ENCODE data around the gene TMEM179.
A peak's percentile ranks its signal among the peaks of the same experiment; 100 is the strongest.
"Not testable (repeated sequence)": the region's sequence is repeated elsewhere in the genome, so short reads cannot be mapped to it uniquely, and the experiment has no call there.

Gene TMEM179
- 0 to 0.21 (median 0) reads per million in 9 experiments for total RNA-seq

GRCh38 chr14:104604458-104605449 is at the start of gene TMEM179:
Gene TMEM179 (minus strand): TSS chr14:104604772. CDS start chr14:104604741, 31 bp downstream.
- Mint-ChIP-seq H3K36me3 (ENCODE audit: insufficient read depth) (no peaks in the 10 kb centered on the region), H3K4me3 (peak within 1 kb of the TSS in 1 of 2 donors; percentile 6), H3K9me3 (no peaks in the 10 kb centered on the region), H3K4me1 (ENCODE audit: low read depth in 2 of 2) (peaks cover 0 to 7% of the 10 kb centered on the region in 2 donors), H3K27ac (no peak within 1 kb of the TSS), H3K27me3 (peaks cover 57 to 92% of the 10 kb centered on the region in 2 donors)
- ATAC-seq (replicated peaks), result no peak
- no peak for DNase-seq

- H3K9me3 Mint-ChIP-seq, result no peaks in the 10 kb centered on the region
- no peak overlapping the region for H3K27ac Mint-ChIP-seq
- DNase-seq (no peak), ATAC-seq (replicated peaks) (no peak)
- no peaks in the 10 kb centered on the region for H3K36me3 Mint-ChIP-seq (ENCODE audit: insufficient read depth)
- H3K27me3 Mint-ChIP-seq, result peaks cover 15 to 41% of the 10 kb centered on the region in 2 donors
- peaks cover 0 to 2% of the 10 kb centered on the region in 2 donors for H3K4me1 Mint-ChIP-seq (ENCODE audit: low read depth in 2 of 2)
- no peak overlapping the region for H3K4me3 Mint-ChIP-seq
Observed at GRCh38 chr14:104654119-104654518, 49.5 kb upstream of the TMEM179 start.

- not testable (repeated sequence) for DNase-seq; H3K36me3 Mint-ChIP-seq (ENCODE audit: insufficient read depth); H3K27ac Mint-ChIP-seq; H3K4me3 Mint-ChIP-seq; ATAC-seq (replicated peaks); H3K4me1 Mint-ChIP-seq (ENCODE audit: low read depth in 2 of 2); H3K9me3 Mint-ChIP-seq
- H3K27me3 Mint-ChIP-seq, result peaks cover 15 to 37% of the 10 kb centered on the region in 2 donors
Observed at GRCh38 chr14:104653130-104653920, 48.8 kb upstream of the TMEM179 start.

DNA sequence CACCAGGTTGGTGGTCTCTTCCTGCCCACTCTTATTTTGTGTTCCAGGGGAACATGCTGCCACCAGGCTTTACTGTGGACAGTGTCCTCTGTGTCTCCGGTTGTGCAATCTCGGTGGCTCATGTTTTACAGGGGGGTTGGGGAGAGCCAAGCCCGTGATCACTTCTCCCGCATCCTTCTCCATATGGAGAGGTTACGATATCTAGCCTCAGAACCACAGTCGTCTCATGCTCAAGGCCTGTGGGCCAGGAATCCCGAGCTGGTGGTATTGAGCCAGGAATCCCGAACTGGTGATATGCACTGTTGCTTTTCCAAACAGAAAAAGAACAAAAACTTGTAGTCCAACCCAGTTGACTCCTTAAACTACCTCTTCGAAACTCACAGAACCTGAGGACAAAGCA is 47.8 kb upstream of the TMEM179 start:
- no peaks in the 10 kb centered on the region for H3K36me3 Mint-ChIP-seq (ENCODE audit: insufficient read depth)
- no peak for DNase-seq
- peaks cover 15 to 37% of the 10 kb centered on the region in 2 donors for H3K27me3 Mint-ChIP-seq
- no peak overlapping the region for H3K27ac Mint-ChIP-seq
- no peak overlapping the region for H3K4me3 Mint-ChIP-seq
- ATAC-seq (replicated peaks), result no peak
- no peaks in the 10 kb centered on the region for H3K9me3 Mint-ChIP-seq
- peaks cover 0 to 2% of the 10 kb centered on the region in 2 donors for H3K4me1 Mint-ChIP-seq (ENCODE audit: low read depth in 2 of 2)

DNA sequence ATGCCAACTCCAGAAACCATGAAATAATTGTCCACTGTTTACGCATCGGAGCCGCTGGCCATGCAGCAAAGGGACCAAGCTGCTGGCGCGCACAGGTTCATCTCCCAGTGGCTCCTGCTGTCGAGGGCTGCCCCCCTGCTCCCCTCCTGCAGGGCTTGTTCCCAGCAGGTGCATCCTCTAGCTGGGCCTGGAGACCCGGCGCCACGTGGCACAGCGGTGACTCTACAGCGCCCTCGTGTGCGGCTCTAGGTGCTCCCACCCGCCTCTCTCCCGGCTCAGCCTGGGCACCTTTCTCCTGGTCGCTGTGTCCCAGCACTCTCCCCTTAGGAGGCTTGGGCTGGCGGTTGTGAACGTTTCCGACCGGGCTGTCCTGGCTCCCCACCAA is 47.3 kb upstream of the TMEM179 start:
- H3K27ac Mint-ChIP-seq, result no peak overlapping the region
- peaks cover 15 to 37% of the 10 kb centered on the region in 2 donors for H3K27me3 Mint-ChIP-seq
- H3K4me3 Mint-ChIP-seq, result no peak overlapping the region
- H3K36me3 Mint-ChIP-seq (ENCODE audit: insufficient read depth), result no peaks in the 10 kb centered on the region
- peaks cover 0 to 2% of the 10 kb centered on the region in 2 donors for H3K4me1 Mint-ChIP-seq (ENCODE audit: low read depth in 2 of 2)
- no peaks in the 10 kb centered on the region for H3K9me3 Mint-ChIP-seq
- ATAC-seq (replicated peaks) (no peak), DNase-seq (no peak)

DNA sequence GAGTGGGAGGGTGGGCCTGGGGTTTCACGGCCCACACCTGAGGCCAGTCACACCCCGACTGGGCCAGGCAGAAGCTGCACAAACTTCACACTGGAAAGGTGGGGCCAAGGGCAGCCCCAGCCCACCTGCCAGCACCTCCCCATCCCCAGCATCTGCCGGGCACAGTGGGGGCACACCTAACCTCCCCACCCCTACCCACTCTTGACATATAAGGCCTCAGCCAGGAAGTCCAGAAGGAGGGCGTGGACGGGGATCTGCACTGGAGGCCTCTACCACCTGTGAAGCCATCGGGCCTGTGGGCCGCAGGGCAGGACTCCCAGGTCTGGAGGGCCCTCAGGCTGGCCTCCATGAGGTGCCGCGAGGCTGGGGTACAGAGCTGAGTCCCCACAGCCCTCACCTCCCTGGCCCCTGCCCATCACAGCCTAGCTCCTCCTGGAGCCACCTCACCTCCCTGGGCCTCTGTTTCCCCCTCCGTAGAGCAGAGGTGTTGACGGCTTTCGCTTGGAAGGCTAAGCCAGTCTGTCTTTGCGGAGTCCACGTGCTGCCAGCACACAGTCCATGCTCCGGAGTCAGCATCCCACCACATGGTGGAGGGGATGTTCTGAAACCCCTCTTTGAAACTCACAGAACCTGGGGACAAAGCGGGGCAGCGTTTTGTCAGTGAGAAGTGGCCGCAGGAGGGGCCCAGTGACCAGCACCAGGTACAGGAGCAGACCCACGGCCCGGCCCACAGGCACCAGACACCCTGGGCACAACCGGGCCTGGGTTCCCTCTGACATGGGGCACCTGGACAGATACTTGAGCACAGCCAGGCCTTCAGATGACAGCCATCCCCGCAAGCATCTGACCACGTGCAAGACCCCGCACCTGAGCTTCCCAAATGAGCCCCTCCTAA is 46.7 kb upstream of the TMEM179 start:
- H3K9me3 Mint-ChIP-seq, result no peaks in the 10 kb centered on the region
- no peak overlapping the region for H3K4me3 Mint-ChIP-seq
- no peak overlapping the region for H3K27ac Mint-ChIP-seq
- H3K4me1 Mint-ChIP-seq (ENCODE audit: low read depth in 2 of 2), result peaks cover 0 to 2% of the 10 kb centered on the region in 2 donors
- no peak for DNase-seq
- no peak for ATAC-seq (replicated peaks)
- peaks cover 14 to 36% of the 10 kb centered on the region in 2 donors for H3K27me3 Mint-ChIP-seq
- H3K36me3 Mint-ChIP-seq (ENCODE audit: insufficient read depth), result no peaks in the 10 kb centered on the region

DNA sequence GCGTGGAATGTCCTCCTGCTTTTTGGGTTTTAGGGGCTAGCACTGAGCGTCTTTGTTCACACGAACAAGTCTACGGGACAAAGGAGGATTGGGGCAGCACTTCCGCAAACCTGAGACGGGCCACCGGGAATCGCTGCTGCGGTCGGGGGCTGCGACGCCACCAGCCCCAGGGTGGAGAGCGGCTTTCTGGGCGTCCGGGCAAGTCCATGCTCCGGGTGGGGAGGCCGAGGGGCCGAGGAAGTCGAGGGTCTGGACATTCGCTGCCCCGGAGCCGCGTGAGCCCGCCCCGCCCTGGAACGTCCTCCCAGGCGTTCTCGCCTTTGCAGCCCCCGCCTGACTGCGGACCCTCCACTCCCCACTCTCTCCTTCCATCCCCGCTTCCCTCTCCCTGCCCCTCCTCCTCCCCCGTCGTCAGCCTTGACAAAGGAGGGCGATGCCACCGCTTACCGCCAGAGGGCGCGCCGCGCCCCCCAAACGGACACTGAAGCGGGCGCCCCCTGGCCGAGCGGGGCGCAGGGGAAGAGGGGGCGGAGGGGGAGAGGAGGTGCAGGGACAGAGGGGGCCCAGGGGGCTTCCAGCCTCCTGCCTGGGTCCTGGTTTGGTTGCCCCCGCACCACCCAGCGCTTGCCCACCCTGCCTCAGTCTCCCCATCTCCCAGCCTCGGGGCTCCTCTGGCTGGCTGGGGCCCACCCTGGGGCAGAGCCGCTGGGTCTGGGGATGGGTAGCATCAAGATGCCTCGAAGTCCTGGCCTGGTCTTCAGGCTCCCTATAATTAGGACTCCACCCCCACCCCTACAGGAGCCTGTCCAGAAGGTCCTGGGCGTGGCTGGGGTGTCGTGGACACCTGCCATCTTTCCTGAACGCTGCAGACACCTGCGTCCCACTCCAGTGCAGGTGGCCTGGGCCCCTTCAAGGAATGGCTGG is 45.7 kb upstream of the TMEM179 start:
- ATAC-seq (replicated peaks) (peak; percentile 66), DNase-seq (peak; percentile 55 to 66 (median 65))
- Mint-ChIP-seq H3K4me3 (peak overlapping the region in 1 of 2 donors; percentile 49), H3K27ac (no peak overlapping the region), H3K27me3 (peaks cover 7 to 34% of the 10 kb centered on the region in 2 donors), H3K4me1 (ENCODE audit: low read depth in 2 of 2) (peaks cover 0 to 2% of the 10 kb centered on the region in 2 donors), H3K9me3 (no peaks in the 10 kb centered on the region), H3K36me3 (ENCODE audit: insufficient read depth) (no peaks in the 10 kb centered on the region)

DNA sequence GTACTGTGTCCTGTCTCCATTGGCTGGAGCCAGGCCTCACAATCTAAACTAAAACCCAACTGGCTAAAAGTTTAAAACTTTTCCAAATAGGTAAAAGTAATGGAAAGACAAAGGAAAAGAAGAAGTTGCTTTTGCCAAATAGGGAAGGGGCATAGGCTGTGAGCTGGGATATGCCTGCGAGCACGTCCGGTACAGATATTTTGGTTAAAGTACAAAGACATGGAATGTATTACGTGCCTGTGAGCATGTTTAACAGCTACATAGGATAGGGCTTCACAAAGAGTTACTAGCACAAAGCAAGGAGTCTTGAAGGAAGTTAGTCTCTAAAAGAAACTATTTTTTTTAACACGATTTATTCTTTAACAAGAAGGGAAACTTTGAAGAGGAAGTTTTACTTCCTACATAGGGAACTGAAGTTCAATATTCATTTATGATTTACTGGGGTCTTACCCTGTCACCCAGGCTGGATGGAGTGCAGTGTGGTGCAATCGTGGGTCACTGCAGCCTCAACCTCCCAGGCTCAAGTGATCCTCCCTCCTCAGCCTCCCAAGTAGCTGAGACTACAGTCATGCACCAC is 43.0 kb upstream of the TMEM179 start:
- DNase-seq, result no peak
- Mint-ChIP-seq H3K36me3 (ENCODE audit: insufficient read depth) (no peaks in the 10 kb centered on the region), H3K4me1 (ENCODE audit: low read depth in 2 of 2) (peaks cover 0 to 2% of the 10 kb centered on the region in 2 donors), H3K9me3 (peaks cover 0 to 1% of the 10 kb centered on the region in 2 donors), H3K27ac (no peak overlapping the region), H3K27me3 (peaks cover 16 to 43% of the 10 kb centered on the region in 2 donors), H3K4me3 (no peak overlapping the region)
- no peak for ATAC-seq (replicated peaks)

GRCh38 chr14:104644656-104645378 is 40.2 kb upstream of the TMEM179 start:
- H3K4me3 Mint-ChIP-seq, result no peak overlapping the region
- H3K36me3 Mint-ChIP-seq (ENCODE audit: insufficient read depth), result no peaks in the 10 kb centered on the region
- ATAC-seq (replicated peaks) (no peak), DNase-seq (no peak)
- H3K9me3 Mint-ChIP-seq, result peaks cover 0 to 1% of the 10 kb centered on the region in 2 donors
- H3K27me3 Mint-ChIP-seq, result peaks cover 24 to 60% of the 10 kb centered on the region in 2 donors
- no peak overlapping the region for H3K27ac Mint-ChIP-seq
- no peaks in the 10 kb centered on the region for H3K4me1 Mint-ChIP-seq (ENCODE audit: low read depth in 2 of 2)

DNA sequence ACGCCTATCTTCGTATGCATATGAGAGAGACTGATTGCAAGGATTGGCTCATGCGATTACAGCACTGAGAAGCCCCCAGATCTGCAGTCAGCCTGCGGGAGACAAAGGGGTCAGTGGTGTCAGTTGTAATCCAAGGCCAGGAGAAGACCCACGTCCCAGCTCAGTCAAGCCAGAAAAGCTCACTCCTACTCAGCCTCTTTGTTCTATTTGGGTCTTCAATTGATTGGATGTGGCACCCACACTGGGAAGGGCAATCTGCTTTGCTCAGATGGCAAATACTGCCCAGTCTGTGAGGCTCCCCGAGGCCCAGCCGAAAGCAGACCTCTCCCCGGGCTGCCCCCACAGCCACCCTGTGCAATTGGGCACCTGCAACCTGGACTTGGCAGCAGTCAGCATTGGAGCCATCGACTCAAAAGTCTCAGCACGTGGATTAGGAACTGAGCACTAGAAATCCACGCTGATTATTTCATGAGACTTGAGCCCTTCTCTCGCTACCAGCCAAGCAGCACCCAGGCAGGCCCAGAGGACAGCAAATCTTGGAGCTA is 39.6 kb upstream of the TMEM179 start:
- H3K36me3 Mint-ChIP-seq (ENCODE audit: insufficient read depth), result no peaks in the 10 kb centered on the region
- ATAC-seq (replicated peaks), result no peak
- peaks cover 0 to 1% of the 10 kb centered on the region in 2 donors for H3K9me3 Mint-ChIP-seq
- H3K4me3 Mint-ChIP-seq, result no peak overlapping the region
- DNase-seq, result no peak
- H3K27ac Mint-ChIP-seq, result no peak overlapping the region
- no peaks in the 10 kb centered on the region for H3K4me1 Mint-ChIP-seq (ENCODE audit: low read depth in 2 of 2)
- H3K27me3 Mint-ChIP-seq, result peaks cover 24 to 60% of the 10 kb centered on the region in 2 donors

DNA sequence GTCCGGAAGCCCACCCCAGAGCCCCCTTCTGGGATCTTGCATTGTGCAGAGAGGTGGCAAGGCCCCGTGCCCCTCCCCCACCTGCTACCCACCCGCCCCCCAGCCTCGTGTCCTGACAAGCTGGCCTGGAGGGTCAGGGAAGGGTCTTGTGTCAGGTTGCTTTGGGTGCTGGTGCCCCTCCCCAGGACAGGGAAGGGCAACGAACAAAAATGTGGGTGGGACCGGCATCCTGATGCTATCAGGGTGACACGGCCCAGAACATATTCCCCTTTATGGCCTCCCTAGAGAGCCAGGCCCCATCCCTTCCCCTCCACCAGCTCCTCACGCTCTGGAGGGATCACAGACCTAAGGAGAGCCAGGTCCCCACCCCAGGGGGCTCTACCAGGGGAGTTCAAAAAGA is 38.7 kb upstream of the TMEM179 start:
- H3K9me3 Mint-ChIP-seq, result peaks cover 0 to 1% of the 10 kb centered on the region in 2 donors
- H3K27ac Mint-ChIP-seq, result no peak overlapping the region
- peaks cover 32 to 65% of the 10 kb centered on the region in 2 donors for H3K27me3 Mint-ChIP-seq
- no peak overlapping the region for H3K4me3 Mint-ChIP-seq
- ATAC-seq (replicated peaks), result no peak
- H3K36me3 Mint-ChIP-seq (ENCODE audit: insufficient read depth), result no peaks in the 10 kb centered on the region
- H3K4me1 Mint-ChIP-seq (ENCODE audit: low read depth in 2 of 2), result no peaks in the 10 kb centered on the region
- no peak for DNase-seq
